Measurements from ENCODE around the gene RUNX1. TPM values are rescaled to one million over a fixed set of nuclear protein-coding genes. Genes with fewer than 3 reads are reported as not detected.

Gene RUNX1
- total RNA-seq, 1 donor from 2014 or later = 100 TPM

GRCh38 chr21:34795175-34795547, 253.9 kb downstream of the RUNX1 start:
- Mint-ChIP-seq H3K36me3 (ENCODE audit: low read depth) (peaks cover 57% of the 10 kb centered on the region), H3K27me3 (no peaks in the 10 kb centered on the region), H3K27ac (no peak overlapping the region), H3K4me1 (no peaks in the 10 kb centered on the region), H3K4me3 (no peak overlapping the region), H3K9me3 (no peaks in the 10 kb centered on the region)
- intact Hi-C loops (cut with micrococcal nuclease) = no loop called here
- no peak for DNase-seq

- Mint-ChIP-seq H3K4me1 (no peaks in the 10 kb centered on the region), H3K27me3 (no peaks in the 10 kb centered on the region), H3K9me3 (no peaks in the 10 kb centered on the region), H3K4me3 (no peak overlapping the region), H3K36me3 (ENCODE audit: low read depth) (peaks cover 53% of the 10 kb centered on the region), H3K27ac (no peak overlapping the region)
- DNase-seq = no peak
- intact Hi-C loops (cut with micrococcal nuclease) = no loop called here
These were observed 254.4 kb downstream of the RUNX1 start for GRCh38 chr21:34794686-34795085.

- Mint-ChIP-seq H3K4me1 (no peaks in the 10 kb centered on the region), H3K27ac (no peak overlapping the region), H3K36me3 (ENCODE audit: low read depth) (peaks cover 50% of the 10 kb centered on the region), H3K9me3 (no peaks in the 10 kb centered on the region), H3K4me3 (no peak overlapping the region), H3K27me3 (no peaks in the 10 kb centered on the region)
- intact Hi-C loops (cut with micrococcal nuclease) = no loop called here
- no peak for DNase-seq
These were observed 255.6 kb downstream of the RUNX1 start for GRCh38 chr21:34793471-34793870.

GRCh38 chr21:34792504-34793089, 256.5 kb downstream of the RUNX1 start:
- H3K4me1 Mint-ChIP-seq = no peaks in the 10 kb centered on the region
- H3K4me3 Mint-ChIP-seq = no peak overlapping the region
- intact Hi-C loops (cut with micrococcal nuclease) = no loop called here
- peak overlapping the region; percentile 40 for H3K27ac Mint-ChIP-seq
- DNase-seq = no peak
- no peaks in the 10 kb centered on the region for H3K27me3 Mint-ChIP-seq
- H3K9me3 Mint-ChIP-seq = no peaks in the 10 kb centered on the region
- H3K36me3 Mint-ChIP-seq (ENCODE audit: low read depth) = peaks cover 44% of the 10 kb centered on the region

GRCh38 chr21:34791776-34792503, 257.2 kb downstream of the RUNX1 start:
- DNase-seq = no peak
- Mint-ChIP-seq H3K27me3 (no peaks in the 10 kb centered on the region), H3K4me3 (no peak overlapping the region), H3K36me3 (ENCODE audit: low read depth) (peaks cover 39% of the 10 kb centered on the region), H3K9me3 (no peaks in the 10 kb centered on the region), H3K4me1 (no peaks in the 10 kb centered on the region), H3K27ac (no peak overlapping the region)
- intact Hi-C loops (cut with micrococcal nuclease) = no loop called here

- H3K4me1 Mint-ChIP-seq = no peaks in the 10 kb centered on the region
- peaks cover 30% of the 10 kb centered on the region for H3K36me3 Mint-ChIP-seq (ENCODE audit: low read depth)
- intact Hi-C loops (cut with micrococcal nuclease) = no loop called here
- no peaks in the 10 kb centered on the region for H3K9me3 Mint-ChIP-seq
- no peak overlapping the region for H3K27ac Mint-ChIP-seq
- no peak overlapping the region for H3K4me3 Mint-ChIP-seq
- no peaks in the 10 kb centered on the region for H3K27me3 Mint-ChIP-seq
- no peak for DNase-seq
These were observed 258.3 kb downstream of the RUNX1 start for GRCh38 chr21:34790834-34791233.

GRCh38 chr21:34790341-34790740, 258.8 kb downstream of the RUNX1 start:
- no peak for DNase-seq
- H3K27ac Mint-ChIP-seq = no peak overlapping the region
- H3K36me3 Mint-ChIP-seq (ENCODE audit: low read depth) = peaks cover 26% of the 10 kb centered on the region
- H3K27me3 Mint-ChIP-seq = no peaks in the 10 kb centered on the region
- H3K4me1 Mint-ChIP-seq = no peaks in the 10 kb centered on the region
- H3K4me3 Mint-ChIP-seq = no peak overlapping the region
- H3K9me3 Mint-ChIP-seq = no peaks in the 10 kb centered on the region
- intact Hi-C loops (cut with micrococcal nuclease) = no loop called here

- no peak for DNase-seq
- Mint-ChIP-seq H3K27me3 (no peaks in the 10 kb centered on the region), H3K36me3 (ENCODE audit: low read depth) (peaks cover 15% of the 10 kb centered on the region), H3K4me3 (no peak overlapping the region), H3K27ac (no peak overlapping the region), H3K9me3 (no peaks in the 10 kb centered on the region), H3K4me1 (no peaks in the 10 kb centered on the region)
- intact Hi-C loops (cut with micrococcal nuclease) = no loop called here
These were observed 260.2 kb downstream of the RUNX1 start for GRCh38 chr21:34788879-34789278.

- Mint-ChIP-seq H3K4me1 (no peaks in the 10 kb centered on the region), H3K4me3 (no peak overlapping the region), H3K27me3 (no peaks in the 10 kb centered on the region), H3K36me3 (ENCODE audit: low read depth) (peaks cover 2% of the 10 kb centered on the region), H3K9me3 (peaks cover 10% of the 10 kb centered on the region), H3K27ac (no peak overlapping the region)
- intact Hi-C loops (cut with micrococcal nuclease) = no loop called here
- DNase-seq = no peak
These were observed 265.3 kb downstream of the RUNX1 start for GRCh38 chr21:34783815-34784214.

GRCh38 chr21:34782506-34783360, 266.4 kb downstream of the RUNX1 start:
- Mint-ChIP-seq H3K27me3 (no peaks in the 10 kb centered on the region), H3K27ac (no peak overlapping the region), H3K9me3 (peaks cover 10% of the 10 kb centered on the region), H3K4me1 (no peaks in the 10 kb centered on the region), H3K36me3 (ENCODE audit: low read depth) (no peaks in the 10 kb centered on the region), H3K4me3 (no peak overlapping the region)
- no peak for DNase-seq
- intact Hi-C loops (cut with micrococcal nuclease) = no loop called here

- intact Hi-C loops (cut with micrococcal nuclease) = no loop called here
- H3K9me3 Mint-ChIP-seq = peaks cover 10% of the 10 kb centered on the region
- H3K4me3 Mint-ChIP-seq = no peak overlapping the region
- no peaks in the 10 kb centered on the region for H3K36me3 Mint-ChIP-seq (ENCODE audit: low read depth)
- DNase-seq = no peak
- no peaks in the 10 kb centered on the region for H3K27me3 Mint-ChIP-seq
- H3K27ac Mint-ChIP-seq = no peak overlapping the region
- H3K4me1 Mint-ChIP-seq = no peaks in the 10 kb centered on the region
These were observed 267.6 kb downstream of the RUNX1 start for GRCh38 chr21:34781526-34781925.

GRCh38 chr21:34779860-34780259, 269.2 kb downstream of the RUNX1 start:
- Mint-ChIP-seq H3K4me1 (no peaks in the 10 kb centered on the region), H3K27ac (no peak overlapping the region)

GRCh38 chr21:34775793-34776192, 273.3 kb downstream of the RUNX1 start:
- Mint-ChIP-seq H3K27ac (no peak overlapping the region), H3K4me1 (no peaks in the 10 kb centered on the region), H3K9me3 (peaks cover 10% of the 10 kb centered on the region), H3K27me3 (peaks cover 30% of the 10 kb centered on the region), H3K4me3 (no peak overlapping the region), H3K36me3 (ENCODE audit: low read depth) (no peaks in the 10 kb centered on the region)
- intact Hi-C loops (cut with micrococcal nuclease) = no loop called here
- DNase-seq = no peak

More at GRCh38 chr21:34779860-34780259, 269.2 kb downstream of the RUNX1 start:
- H3K27me3 Mint-ChIP-seq = peaks cover 10% of the 10 kb centered on the region
- peaks cover 10% of the 10 kb centered on the region for H3K9me3 Mint-ChIP-seq
- no peak overlapping the region for H3K4me3 Mint-ChIP-seq
- H3K36me3 Mint-ChIP-seq (ENCODE audit: low read depth) = no peaks in the 10 kb centered on the region
- no peak for DNase-seq
- intact Hi-C loops (cut with micrococcal nuclease) = no loop called here

- no peak for DNase-seq
- Mint-ChIP-seq H3K36me3 (ENCODE audit: low read depth) (no peaks in the 10 kb centered on the region), H3K9me3 (peaks cover under 1% of the 10 kb centered on the region), H3K27me3 (peaks cover 34% of the 10 kb centered on the region), H3K4me1 (no peaks in the 10 kb centered on the region), H3K4me3 (no peak overlapping the region), H3K27ac (no peak overlapping the region)
- intact Hi-C loops (cut with micrococcal nuclease) = no loop called here
These were observed 274.4 kb downstream of the RUNX1 start for GRCh38 chr21:34774750-34775149.

Data from activated CD4-positive, alpha-beta T cell treated with anti-CD3 and anti-CD28 coated beads, Interleukin-2, amount 10 ng/mL, durations not matched to agents 24 days and 14 days (primary cell).